Left renal pelvis (tissue), 4 donors: Measurements from ENCODE around the gene MPG. TPM values are rescaled to one million over a fixed set of nuclear protein-coding genes. Genes with fewer than 3 reads are reported as not detected.
"Not testable (repeated sequence)": the region's sequence is repeated elsewhere in the genome, so short reads cannot be mapped to it uniquely, and the experiment has no call there.

Experiments used
- DNase-seq, 4 donors: peaks; one replicate each; pipeline ENCODE4 v3.0.0-alpha.2; 2013; ENCODE audit warnings: low read depth in 4 of 4, low spot score in 3 of 4
- polyA plus RNA-seq, 4 donors: library from polyadenylated mRNA; unstranded; fragments of 120-200 nt; gene quantifications; one replicate each; pipeline ENCODE4 v1.2.1, GENCODE V29; 2013; ENCODE audit not compliant: insufficient read length in 4 of 4

Gene MPG, protein sequence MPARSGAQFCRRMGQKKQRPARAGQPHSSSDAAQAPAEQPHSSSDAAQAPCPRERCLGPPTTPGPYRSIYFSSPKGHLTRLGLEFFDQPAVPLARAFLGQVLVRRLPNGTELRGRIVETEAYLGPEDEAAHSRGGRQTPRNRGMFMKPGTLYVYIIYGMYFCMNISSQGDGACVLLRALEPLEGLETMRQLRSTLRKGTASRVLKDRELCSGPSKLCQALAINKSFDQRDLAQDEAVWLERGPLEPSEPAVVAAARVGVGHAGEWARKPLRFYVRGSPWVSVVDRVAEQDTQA
- polyA plus RNA-seq, result 10 to 100 TPM; 19.2 to 29.9 (median 20.8) TPM

DNA sequence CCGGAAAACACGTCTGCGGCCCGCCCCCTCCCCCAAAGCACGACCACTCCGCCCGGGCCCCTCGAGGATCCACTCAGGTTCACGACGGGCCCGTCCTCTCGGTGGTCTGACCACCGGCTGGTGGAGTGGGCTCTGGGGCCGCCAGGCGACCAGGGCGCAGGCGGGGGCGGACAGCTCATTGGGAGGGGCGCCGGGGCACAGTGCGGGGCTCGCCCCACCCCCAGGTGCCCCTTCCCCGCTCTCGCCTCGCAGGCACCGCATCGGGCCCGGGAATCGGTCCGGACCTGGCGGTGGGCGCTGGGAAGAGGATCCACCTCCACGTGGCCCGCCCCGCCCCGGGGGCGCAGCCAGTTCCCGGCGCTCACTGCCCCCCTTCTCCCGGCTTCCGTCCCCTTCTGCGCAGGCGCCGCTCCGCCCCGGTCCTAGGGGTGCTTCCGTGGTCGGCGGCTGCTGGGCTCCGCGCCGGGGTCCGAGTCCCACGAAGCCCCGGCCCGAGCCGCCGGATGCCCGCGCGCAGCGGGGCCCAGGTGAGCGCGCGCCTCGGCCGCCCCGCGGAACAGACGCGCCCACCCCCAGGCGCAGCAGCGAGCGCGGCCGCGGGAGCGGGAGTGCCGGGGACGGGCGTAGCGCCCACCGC is at the start of gene MPG:
MPG (plus strand) TSS at position 419 of the 637 bp plus-strand sequence; CDS start at position 504, 85 bp downstream.
- DNase-seq, result no peak

DNA sequence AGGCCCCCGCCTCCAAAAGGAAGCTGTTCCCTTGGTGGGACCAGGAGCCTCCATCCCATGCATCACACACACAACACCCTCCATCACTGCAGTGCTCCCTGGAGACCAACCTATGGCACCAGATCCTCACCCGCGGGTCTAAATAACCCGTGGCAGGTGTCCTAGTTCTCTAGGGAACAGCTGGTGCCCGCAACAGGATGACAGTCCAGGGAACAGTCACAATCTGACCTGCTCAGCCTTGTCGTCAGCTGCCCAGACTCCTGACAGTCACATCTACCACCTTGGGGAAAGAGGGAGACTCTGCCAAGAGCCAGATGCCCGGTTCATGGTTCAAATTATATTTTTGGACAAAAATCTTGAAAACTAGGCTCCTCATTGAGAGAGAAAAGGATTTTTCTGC is 47.4 kb upstream of the MPG start:
- not testable (repeated sequence) for DNase-seq

DNA sequence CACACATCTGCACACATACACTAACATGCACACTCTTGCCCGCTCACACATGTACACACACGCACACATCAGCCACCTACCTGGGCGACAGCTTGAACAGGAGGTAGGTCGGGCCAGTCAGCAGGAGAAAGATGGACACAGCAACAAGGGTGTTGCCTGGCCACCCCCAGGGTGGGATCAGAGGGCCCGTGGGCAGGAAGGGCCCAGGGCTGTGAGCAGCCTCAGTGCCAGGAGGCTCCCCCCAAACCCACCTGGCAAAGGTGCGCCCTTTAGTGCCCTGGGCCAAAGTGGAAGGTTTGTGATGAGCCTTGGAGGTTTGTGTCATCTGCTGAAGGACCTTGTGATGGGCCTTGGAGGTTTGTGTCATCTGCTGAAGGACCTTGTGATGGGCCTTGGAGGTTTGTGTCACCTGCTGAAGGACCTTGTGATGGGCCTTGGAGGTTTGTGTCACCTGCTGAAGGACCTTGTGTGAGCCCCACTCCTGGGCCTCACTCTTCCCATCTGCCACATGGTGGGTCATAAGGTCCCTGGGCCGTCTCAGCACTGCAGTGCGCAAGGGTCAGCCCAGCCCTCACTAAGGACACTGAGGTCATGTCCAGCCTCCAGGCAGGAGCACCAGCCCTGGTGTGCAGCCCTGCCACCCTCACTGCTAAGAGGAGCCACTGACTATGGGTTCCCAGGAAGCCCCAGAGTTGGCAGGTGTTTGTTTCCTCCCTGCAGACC is 44.7 kb upstream of the MPG start:
- not testable (repeated sequence) for DNase-seq

DNA sequence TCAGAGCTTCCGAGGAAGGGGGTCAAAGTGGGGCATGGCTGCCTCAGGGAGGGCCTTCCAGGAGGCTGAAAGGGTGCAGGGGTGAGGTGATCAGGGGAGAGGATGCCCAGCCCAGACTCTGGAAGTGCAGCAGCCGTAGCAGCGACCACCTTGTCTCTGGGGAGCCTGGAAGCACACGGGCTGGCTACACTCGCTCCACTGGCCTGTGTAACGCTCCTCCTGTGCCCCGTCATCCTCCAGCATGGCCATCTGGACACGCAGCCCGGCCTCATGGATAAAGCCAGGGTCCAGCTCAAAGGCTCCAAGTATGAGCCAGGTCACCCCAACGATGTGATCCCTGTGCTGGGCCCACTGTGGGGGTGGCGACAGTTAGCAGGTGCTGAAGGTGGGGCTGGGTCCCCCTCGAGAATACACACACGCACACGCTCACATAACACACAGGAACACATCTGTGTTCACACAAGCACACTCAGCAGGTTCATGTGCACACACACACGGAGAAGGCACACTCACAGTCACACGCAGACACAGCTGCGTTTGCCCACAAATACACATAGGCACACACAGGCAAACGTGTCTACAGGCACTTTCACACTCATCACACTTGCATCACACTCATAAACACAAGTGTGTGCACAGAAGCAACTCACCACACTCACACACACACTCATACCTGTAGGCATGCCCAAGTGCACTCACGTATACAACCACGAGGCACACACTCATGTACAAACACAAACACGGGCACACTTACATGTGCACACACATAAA is 44.0 kb upstream of the MPG start:
- DNase-seq, result no peak

DNA sequence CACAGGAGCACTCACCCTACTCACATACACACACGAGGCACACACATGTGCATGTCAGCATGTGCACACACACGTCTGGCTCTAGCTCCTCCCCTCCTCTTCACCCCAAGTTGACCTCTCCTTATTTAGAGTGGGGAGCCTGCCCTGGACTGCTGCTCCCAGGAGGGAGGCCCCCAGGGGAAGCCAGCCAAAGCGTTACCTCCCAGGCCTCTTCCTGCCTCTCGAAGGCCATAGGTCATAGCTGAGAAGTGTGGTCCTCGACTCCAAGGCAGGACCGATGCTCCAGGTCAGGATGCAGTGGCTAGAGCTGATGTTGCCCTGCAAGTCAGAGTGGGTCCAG is 43.4 kb upstream of the MPG start:
- no peak for DNase-seq

DNA sequence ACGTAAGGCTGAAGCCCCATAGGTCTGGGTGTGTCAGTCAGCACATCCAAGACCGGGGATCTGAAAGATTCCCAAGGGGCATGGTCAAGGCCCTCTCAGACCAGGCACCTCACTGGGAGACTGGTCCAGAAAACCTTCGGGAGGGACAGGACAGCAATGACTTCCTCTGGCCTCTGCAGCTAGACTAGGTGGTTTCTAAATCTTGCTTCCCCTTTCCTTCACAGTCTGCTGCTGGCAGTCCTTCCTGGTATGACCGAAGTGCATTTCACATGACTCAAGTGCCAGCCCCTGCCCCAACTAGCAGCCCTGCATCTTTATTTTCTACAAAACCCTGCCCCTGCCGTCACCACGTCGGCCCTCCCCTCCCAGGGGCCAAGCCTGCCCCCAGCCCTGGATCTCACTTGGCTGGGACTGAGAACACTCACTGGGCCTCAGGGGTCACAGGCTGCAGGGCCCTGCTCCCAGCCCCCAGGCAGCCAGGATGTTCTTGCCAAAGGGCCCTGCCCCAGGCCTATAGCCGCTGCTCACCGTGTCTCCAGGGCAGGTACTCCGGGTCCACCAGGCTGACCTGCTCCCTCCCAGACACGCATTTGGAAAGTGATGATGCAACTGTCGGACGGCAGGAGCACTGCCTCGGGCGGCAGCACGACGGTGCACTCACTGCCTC is 42.9 kb upstream of the MPG start:
- no peak for DNase-seq

DNA sequence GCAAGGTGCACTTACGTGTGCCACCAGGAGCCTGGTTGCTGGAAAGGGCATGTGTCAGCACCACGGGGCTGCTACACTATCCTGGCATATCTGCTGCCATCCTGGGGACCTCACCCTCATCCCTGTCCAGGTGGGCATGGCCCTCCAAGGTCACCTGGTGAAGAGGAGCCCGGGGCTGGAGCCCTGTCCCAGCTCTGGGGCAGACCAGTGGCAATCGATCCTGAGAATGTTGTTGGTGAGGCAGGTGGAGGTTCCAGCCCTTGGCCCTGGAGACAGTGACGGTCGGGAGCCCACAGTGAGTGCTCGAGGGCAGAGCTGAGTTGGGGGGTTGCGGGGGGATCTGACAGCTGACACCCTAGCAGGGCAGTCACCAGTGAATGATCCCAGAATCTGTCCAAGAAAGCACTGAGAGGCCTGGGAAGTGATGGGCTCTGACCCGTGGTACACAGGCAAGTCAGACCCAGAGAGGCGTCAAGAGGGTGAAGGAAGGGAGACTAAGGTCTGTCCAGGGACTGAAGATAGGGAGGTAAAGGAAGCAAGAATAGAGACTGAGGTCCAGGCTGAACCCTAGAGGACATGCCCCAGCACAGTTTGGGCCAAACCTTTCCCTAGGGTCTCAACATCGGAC is 42.2 kb upstream of the MPG start:
- no peak for DNase-seq

DNA sequence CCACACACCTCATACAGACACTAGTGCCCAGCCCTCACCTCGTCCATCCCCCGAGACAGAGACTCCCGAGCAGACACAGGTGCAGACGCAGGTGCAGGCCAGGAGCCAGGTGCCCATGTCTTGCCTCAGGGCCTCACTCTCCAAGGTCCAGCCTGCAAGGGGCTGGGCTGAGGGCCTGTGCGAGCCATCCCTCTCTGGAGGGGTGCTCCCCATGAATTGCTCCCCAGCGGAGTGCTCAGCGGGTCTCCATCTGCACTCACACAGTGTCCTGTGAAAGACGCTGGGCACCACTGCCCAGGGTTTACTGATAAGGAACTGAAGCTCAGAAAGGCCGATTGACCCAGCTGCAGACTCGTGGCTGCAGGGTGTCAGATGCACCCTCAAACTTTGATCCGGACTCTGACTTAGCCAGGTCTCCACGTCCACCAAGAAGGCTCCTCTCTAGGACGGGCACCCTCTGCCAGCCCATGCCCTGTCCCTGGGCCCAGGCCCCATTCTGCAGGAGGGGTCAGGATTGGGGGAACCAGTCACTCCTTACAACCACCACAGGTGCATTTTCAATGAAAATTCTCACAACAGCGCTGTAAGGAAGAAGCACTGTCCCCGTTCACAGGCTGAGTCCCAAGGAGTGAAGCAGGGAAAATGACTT is 41.6 kb upstream of the MPG start:
- no peak for DNase-seq

DNA sequence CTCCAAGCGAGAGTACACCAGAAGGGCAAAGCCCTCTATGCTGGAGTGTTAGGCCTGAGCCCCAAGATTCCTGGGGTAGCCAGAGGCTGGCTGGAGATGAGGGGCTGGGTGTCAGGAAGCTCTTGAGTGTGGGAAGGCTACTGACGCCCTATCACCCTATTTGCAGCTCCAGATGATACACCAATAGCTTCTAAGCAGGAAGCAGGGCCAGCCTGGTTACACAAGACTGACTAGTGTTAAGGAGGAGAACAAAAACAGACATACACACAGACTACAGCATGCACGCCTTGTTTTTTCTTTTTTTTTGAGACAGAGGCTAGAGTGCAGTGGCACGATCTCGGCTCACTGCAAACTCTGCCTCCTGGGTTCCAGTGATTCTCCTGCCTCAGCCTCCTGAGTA is 40.5 kb upstream of the MPG start:
- DNase-seq, result no peak

DNA sequence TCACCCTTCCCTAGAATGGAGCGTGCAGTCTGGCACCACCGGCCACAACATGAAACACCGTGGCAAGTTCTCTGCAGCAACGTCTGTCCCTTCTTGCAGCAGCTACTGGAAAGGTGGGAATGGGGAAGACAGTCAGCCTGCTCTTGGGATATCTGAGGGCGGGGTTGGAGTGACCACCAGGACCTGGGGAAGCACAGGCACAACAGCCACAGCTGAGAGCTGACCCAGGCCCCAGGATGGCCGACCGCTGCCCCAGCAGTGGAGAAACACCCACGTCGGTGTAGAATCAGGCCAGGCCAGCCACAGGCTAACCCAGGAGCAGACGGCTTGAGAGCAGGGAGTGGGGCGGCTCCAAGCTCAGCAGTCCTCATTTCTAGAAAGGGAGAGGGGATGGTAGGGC is 39.8 kb upstream of the MPG start:
- not testable (repeated sequence) for DNase-seq

DNA sequence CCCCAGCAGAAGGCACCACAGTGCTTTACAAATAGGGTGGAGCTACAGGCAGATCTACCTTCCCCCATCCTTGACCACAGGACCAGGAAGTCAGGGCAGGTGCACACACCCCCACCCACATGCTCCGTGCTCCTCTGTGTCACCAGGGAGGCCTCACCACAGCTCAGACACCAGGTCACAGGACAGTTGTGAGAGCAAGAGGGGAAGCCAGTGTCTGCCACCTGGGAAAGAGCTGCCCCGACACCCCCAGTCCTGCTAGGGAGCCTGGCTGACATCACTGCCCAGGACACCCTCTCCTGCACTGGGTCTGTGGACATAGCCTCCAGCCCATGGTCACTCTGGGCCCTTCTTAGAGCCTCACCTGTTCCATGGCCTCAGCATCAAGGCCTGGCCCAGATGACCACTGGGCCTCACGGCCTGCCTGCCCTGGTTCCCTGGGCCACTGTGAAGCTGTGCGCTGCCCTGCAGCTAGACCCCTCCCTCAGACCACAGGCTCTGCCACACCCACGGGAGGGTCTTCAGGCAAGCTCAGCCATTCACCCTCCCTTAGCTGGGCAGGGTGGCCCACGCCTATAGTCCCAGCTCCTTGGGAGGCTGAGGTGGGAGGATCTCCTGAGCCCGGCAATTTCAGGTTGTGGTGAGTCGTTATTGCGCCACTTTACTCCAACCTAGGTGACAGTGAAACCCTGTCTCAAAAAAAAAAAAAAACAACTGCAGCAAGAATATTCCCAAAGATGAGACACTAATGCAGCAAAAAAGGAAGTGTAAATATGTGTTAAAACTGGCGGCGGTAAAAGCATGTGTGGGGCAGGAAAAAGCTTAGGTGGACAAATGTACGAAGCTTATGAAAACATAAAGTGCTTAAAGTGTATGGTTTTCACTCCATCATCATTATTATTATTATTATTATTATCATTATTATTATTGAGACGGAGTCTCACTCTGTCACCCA is 38.8 kb upstream of the MPG start:
- DNase-seq, result no peak

DNA sequence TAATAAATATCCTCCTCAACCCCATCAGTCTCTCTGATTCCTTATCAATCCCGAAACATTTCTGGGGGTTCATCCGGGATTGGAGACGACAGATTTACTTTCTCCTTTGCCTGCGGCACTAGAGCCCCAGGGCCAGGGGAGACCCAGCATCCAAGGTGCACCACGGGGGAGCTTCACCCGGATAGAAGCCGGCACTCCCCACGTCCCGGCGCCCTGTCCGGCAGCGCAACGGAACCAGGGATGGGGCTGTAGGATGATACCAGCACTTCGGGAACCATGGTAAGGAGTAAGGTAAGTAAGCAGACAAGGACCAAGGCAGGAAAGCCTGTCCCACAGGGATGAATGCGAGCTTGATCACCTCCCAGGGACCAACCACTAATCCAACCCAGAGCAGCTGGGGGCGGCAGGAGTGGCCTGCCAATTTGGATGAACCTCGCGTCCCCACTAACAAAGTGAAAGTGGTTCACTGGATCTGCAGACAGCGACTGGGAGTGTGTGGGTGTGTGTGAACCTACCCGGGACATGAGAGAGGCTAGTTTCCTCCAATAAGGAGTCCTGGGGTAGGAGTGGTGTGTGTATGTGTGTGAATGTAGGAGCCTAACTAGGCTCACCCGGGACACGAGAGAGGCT is 36.5 kb upstream of the MPG start:
- DNase-seq, result no peak

DNA sequence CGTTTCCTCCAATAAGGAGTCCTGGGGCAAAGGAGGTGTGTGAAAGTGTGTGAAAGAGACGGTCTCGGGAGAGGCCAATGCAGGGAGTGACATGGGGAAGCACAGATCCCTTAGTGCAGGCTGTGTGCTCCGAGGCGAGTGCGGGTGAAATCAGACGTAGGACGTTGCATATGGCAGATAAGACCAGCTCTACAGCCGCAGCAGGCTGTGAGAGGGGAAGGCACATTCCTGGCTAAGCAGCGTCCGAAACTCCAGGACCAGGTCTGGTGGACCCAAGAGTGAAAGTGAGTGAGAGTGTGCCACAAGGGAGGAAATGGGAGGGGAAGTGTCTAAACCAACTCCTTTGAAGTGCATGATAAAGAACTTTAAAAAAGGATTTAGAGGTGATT is 36.0 kb upstream of the MPG start:
- DNase-seq, result no peak

DNA sequence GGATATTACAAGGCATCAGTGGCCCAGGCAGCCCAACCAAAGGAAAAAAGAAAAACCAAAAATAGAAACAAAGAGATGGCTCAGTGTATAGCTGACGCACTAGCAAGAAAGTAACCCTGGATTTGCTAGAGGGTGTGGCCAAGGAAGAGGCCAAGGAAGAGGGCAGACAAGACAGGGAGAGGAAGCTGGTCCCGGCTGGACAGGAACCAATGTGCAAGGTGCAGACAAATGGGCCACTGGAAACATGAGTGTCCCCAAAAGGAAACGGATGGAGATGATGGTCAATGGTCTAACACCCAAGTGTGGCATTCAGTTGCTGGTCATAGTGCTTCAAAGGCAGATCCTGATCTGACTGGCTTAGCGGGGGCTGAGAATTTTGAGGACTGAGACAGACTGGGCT is 35.3 kb upstream of the MPG start:
- DNase-seq, result no peak

DNA sequence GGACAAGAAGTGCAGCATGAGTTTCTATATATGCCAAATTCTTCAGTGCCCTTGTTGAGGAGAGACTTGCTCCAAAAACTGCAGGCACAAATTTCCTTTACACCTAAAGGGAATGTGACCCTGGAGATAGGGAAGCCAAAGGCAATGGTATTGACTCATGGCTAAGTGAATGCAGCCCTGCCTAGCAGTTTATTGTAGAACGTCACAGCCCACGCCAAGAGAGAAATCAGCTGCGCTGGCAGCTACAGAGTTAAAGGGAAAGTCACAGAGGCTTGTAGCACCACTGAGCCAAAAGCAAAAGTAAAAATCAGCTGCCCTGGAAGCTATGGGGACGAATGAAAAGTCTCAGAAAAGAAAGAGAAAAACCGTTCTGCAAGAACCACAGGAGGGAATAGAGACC is 34.7 kb upstream of the MPG start:
- no peak for DNase-seq

DNA sequence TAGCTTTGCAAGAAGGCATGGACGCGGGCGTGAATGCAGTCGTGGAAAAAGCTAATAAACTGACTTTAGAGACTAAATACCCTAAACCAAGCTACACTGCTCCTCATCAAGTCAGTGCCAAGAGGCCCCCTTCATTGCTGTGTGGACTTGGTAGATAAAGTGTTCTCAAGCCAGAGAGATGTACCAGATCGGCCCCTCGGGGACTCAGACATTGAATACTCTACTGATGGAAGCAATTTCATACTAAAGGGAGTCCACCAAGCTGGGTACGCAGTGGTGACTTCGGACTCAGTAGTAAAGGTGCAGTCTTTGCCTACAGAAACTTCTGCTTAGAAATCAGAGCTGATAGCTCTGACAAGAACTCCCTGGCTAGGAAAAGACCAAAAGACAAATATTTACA is 33.4 kb upstream of the MPG start:
- no peak for DNase-seq

DNA sequence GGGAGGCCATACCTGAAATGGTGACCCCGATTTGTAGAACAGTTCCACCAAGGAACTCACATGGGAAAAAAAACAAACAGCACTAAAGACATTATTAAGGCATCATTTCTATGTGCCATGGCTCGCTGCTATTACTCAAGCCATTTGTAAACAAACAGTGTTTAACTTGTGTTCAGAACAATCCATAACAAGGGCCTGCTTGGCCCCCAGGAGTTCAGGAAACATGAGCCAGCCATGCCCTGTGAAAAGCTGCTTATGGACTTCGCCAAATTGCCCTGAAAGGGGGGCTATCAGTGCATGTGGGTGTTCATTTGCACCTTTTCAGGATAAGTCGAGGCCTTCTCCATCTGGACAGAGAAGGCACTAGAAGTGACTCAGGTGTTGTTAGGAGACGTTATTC is 32.6 kb upstream of the MPG start:
- no peak for DNase-seq

DNA sequence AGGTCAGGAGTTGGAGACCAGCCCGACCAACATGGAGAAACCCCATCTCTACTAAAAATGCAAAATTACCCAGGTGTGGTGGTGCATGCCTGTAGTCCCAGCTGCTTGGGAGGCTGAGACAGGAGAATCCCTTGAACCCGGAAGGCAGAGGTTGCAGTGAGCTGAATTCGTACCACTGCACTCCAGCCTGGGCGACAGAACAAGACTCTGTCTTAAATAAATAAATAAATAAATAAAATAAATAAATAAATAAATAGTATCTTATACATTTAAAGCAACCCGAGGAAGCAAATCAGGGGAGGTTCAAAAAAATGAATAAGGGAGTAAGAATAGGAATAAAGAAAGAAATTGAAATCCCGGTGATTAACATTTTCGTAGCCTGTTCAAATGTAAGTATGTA is 31.5 kb upstream of the MPG start:
- not testable (repeated sequence) for DNase-seq
